Left ventricle myocardium inferior (tissue), 1 donor: ENCODE results near the gene ST6GALNAC4. TPM values are rescaled to one million over a fixed set of nuclear protein-coding genes. Genes with fewer than 3 reads are reported as not detected.

ENCODE experiments used
- DNase-seq: peaks from one replicate; pipeline ENCODE4 v3.0.0-alpha.2; 2020
- H3K27ac ChIP-seq: fragments of 200-600 bp; replicated peaks from 2 replicates; pipeline ENCODE4 v1.8.0; 2021
- H3K27me3 ChIP-seq: fragments of 200-600 bp; 2 replicates; pipeline ENCODE4 v1.8.0; 2021; ENCODE audit warnings: low read depth
- H3K36me3 ChIP-seq: fragments of 200-600 bp; 2 replicates; pipeline ENCODE4 v1.8.0; 2021
- H3K4me1 ChIP-seq: fragments of 200-600 bp; 2 replicates; pipeline ENCODE4 v1.8.0; 2021
- H3K4me3 ChIP-seq: fragments of 200-600 bp; 2 replicates; pipeline ENCODE4 v1.8.0; 2021; ENCODE audit warnings: mild to moderate bottlenecking, moderate library complexity
- H3K9me3 ChIP-seq: fragments of 200-600 bp; replicated peaks from 2 replicates; pipeline ENCODE4 v1.8.0; 2021
- CTCF ChIP-seq: fragments of 200-600 bp; IDR thresholded peaks from 2 replicates; pipeline ENCODE4 v1.8.0; 2021; ENCODE audit warnings: antibody characterized with exemption, mild to moderate bottlenecking, borderline replicate concordance
- intact Hi-C: fragments of 100-400 bp; cut with micrococcal nuclease; formaldehyde crosslinking; loops from one replicate; pipeline ENCODE4 v1.11.0; 2022
- total RNA-seq: library from RNA; stranded (reverse); fragmentation: NEBNext Ultra II Directional; extraction: Animal tissue kit (Norgen Biotek cat#: 25700); gene quantifications from one replicate; pipeline ENCODE4 v1.2.1, GENCODE V29; 2021
- donor health status: DM: no; HTN: yes; CAD: no; lungs with severe emphysema.

ST6GALNAC4 gene
- total RNA-seq, 1 donor from 2014 or later = 31.3 TPM

DNA sequence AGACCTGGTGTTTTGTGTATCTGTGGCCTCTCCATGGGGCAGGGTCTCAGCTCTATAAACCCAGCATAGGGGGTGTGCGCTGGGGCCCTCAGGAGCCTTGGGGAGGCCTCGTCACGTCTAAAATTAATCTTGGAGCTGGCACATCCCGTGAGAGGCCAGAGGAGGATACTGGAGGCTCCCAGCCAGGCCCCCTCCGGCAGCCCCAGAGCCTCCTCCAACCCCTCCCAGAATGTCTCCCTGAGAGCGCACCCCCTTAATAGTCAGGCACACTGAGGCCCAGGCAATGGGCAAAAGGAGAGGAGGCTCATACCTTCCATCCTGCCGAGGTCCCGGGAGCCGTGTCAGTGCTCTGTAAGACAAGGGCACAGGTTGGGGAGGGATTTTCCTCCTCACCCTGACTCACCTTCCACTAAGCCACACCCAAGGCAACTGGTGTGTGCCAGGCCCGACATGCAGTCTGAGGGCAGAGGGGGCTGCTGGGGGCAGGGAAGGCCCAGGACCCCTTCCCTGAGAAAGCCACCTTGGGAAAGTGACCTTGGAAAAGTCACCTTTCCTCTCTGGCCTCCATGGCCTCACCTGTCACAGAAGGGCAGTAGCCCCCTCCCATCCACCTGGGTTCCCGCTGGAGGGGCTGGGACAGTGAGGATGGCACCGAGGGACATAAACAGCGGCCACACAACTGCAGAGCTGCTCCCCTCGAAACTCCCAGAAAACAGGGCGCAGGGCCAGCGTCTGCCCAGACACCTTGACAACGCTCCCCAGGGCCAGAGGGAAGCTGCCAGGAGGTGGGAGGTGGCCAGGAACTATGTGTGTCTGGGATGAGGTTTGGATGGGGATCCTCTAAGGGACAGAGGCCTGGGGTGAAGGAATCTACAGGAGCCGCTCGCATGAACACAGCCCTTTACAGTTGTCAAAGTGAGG is 42.3 kb downstream of the ST6GALNAC4 start:
- intact Hi-C loops = loop anchor here (5.0 kb wide), 1 partner anchor 82 kb away; no protein-coding TSS in a partner anchor
- TF ChIP-seq CTCF = no peak
- Histone ChIP-seq H3K27me3 (no peaks in the 10 kb centered on the region), H3K9me3 (no peaks in the 10 kb centered on the region), H3K36me3 (peaks cover 35% of the 10 kb centered on the region), H3K4me1 (peaks cover 79% of the 10 kb centered on the region), H3K27ac (peak overlapping the region; percentile 93), H3K4me3 (peak overlapping the region; percentile 77)
- DNase-seq = no peak

GRCh38 chr9:127873886-127874285 is 43.0 kb downstream of the ST6GALNAC4 start:
- Histone ChIP-seq H3K4me1 (peaks cover 86% of the 10 kb centered on the region), H3K27me3 (no peaks in the 10 kb centered on the region), H3K9me3 (no peaks in the 10 kb centered on the region), H3K4me3 (peak overlapping the region; percentile 77), H3K36me3 (peaks cover 41% of the 10 kb centered on the region), H3K27ac (peak overlapping the region; percentile 93)
- no peak for TF ChIP-seq CTCF
- intact Hi-C loops = loop anchor here (5.0 kb wide), 1 partner anchor 82 kb away; no protein-coding TSS in a partner anchor
- DNase-seq = peak; percentile 85

DNA sequence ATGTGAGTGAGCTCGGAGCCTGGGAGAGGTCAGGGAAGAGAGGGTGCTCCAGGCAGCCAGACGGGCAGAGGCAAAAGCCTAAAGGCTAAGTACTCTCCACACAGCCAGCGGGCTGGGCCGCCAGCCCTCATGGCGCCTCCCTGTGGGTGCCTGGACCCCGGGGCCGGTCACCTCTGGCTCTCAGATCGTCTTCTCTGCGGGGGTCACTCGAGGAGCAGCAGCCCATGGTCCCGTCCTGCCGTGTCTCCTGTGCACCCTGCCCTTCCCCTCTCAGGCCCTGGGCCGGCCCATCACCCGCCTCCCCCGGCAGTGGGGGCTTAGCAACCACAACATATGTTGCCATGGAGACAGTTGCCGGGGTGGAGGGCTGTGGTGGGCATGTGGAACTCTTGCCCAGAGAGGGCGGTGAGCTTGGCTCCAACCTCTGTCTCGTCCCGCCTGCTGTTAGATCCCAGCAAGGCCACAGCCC is 43.6 kb downstream of the ST6GALNAC4 start:
- H3K9me3 ChIP-seq = no peaks in the 10 kb centered on the region
- peak overlapping the region; percentile 93 for H3K27ac ChIP-seq
- H3K27me3 ChIP-seq = no peaks in the 10 kb centered on the region
- peaks cover 46% of the 10 kb centered on the region for H3K36me3 ChIP-seq
- H3K4me1 ChIP-seq = peaks cover 87% of the 10 kb centered on the region
- no peak for TF ChIP-seq CTCF
- H3K4me3 ChIP-seq = peak overlapping the region; percentile 77
- no peak for DNase-seq
- intact Hi-C loops = loop anchor here (5.0 kb wide), 1 partner anchor 81 kb away; no protein-coding TSS in a partner anchor

DNA sequence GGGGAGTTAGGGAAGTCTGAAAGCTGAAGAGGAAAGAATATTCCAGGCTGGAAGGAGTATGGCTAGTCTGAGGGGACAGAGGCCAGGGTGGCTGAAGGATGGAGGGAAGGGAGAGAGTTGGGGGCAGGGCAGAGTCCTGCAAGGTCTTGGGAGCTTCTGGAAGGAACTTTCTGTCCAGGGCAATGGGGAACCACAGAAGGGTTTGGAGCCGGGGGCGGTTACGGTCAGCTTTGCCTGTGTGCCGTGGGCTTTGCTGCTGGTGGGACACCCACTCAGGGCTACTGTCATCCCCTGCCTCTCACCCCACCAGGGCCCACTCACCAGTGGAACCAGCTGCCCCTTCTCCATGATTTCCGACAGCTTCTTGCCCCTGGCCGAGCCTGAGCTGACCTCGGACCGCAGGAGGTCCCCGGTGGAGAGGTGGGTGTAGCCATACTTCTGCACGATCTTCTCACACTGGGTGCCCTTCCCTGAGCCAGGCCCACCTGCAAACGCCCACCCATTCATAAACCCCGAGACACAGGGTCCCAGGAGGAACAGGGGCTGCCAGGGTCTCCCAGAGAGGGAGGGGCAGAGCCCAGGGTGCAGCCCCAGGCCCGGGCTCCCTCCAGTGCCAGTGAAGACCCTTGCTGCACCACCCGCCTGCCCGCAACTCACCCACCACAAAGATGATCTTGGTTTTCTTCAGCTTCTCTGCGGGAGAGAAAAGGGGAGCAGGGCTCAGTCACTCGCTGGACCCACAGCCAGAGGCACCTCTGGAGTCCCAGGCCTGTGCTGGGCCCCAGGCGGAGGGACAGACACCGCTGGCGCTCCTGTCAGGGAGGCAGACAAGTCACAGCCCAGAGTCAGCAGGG is 44.2 kb downstream of the ST6GALNAC4 start:
- TF ChIP-seq CTCF = no peak
- no peaks in the 10 kb centered on the region for H3K9me3 ChIP-seq
- peaks cover 52% of the 10 kb centered on the region for H3K36me3 ChIP-seq
- peak overlapping the region; percentile 93 for H3K27ac ChIP-seq
- H3K4me3 ChIP-seq = peak overlapping the region; percentile 77
- DNase-seq = no peak
- intact Hi-C loops = loop anchor here (5.0 kb wide), 1 partner anchor 80 kb away; no protein-coding TSS in a partner anchor
- H3K27me3 ChIP-seq = no peaks in the 10 kb centered on the region
- peaks cover 87% of the 10 kb centered on the region for H3K4me1 ChIP-seq

GRCh38 chr9:127871531-127871930 is 45.3 kb downstream of the ST6GALNAC4 start:
- Histone ChIP-seq H3K27ac (no peak overlapping the region), H3K36me3 (peaks cover 56% of the 10 kb centered on the region), H3K4me3 (no peak overlapping the region), H3K9me3 (no peaks in the 10 kb centered on the region), H3K4me1 (peaks cover 87% of the 10 kb centered on the region), H3K27me3 (no peaks in the 10 kb centered on the region)
- intact Hi-C loops = loop anchor here (5.0 kb wide), 1 partner anchor 79 kb away; no protein-coding TSS in a partner anchor
- DNase-seq = no peak
- TF ChIP-seq CTCF = no peak
